Esophagus squamous epithelium (tissue), 4 donors: Measurements from ENCODE around the gene CHST6.

Experiments used
- POLR2A ChIP-seq, 4 donors: fragments of 450-650 bp; IDR thresholded peaks; one replicate each; pipeline ENCODE4 v1.6.1; 2017; ENCODE audit warnings: antibody characterized with exemption in 4 of 4, mild to moderate bottlenecking in 4 of 4, moderate library complexity in 3 of 4
- TF ChIP-seq, protein P1 (sequence below), 6 experiments: fragments of 450-650 bp in 4 of 6; fragments of 200-600 bp in 2 of 6; sonication (generic) in 2 of 6; IDR thresholded peaks; one replicate each; pipeline ENCODE4 v1.5.1; 2016 to 2019; ENCODE audit warnings: antibody characterized with exemption in 6 of 6, mild to moderate bottlenecking in 4 of 6, moderate library complexity in 4 of 6

DNA sequence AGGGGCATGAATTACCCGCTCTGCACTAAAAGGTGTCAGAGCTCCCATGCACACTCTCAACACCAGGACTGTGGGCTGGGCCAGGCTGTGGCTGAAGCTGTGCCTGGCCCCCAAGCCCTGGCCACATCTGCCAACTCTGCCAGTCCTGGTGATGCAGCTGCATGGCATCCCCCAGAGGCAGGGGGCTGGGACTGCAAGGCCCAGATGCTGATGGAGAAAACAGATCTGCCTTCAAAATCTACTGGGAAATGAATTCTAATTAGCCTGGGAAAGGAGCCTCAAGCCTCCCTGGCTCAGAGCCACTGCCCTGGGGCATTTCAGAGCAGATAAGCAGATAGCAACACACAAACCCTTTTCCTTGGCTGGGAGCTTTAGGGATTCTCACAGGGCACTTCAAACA, 3.4 kb downstream of the CHST6 start:
- TF ChIP-seq, protein P1, sequence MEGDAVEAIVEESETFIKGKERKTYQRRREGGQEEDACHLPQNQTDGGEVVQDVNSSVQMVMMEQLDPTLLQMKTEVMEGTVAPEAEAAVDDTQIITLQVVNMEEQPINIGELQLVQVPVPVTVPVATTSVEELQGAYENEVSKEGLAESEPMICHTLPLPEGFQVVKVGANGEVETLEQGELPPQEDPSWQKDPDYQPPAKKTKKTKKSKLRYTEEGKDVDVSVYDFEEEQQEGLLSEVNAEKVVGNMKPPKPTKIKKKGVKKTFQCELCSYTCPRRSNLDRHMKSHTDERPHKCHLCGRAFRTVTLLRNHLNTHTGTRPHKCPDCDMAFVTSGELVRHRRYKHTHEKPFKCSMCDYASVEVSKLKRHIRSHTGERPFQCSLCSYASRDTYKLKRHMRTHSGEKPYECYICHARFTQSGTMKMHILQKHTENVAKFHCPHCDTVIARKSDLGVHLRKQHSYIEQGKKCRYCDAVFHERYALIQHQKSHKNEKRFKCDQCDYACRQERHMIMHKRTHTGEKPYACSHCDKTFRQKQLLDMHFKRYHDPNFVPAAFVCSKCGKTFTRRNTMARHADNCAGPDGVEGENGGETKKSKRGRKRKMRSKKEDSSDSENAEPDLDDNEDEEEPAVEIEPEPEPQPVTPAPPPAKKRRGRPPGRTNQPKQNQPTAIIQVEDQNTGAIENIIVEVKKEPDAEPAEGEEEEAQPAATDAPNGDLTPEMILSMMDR (IDR thresholded peaks at IDR 0.05): no peak
- no peak for TF ChIP-seq POLR2A (IDR thresholded peaks at IDR 0.05)
